GM12878 (cell line): ENCODE measurements around the gene AHNAK2.

Experiments
- HDAC2 ChIP-seq: fragments of 200-600 bp; sonication (generic); IDR thresholded peaks from 2 replicates; pipeline ENCODE4 v1.6.1; 2017
- MTA3 ChIP-seq: IDR thresholded peaks from 2 replicates; pipeline ENCODE4 v1.6.1; 2012; ENCODE audit warnings: low read length, inconsistent platforms, borderline replicate concordance
- PAX5 ChIP-seq: IDR thresholded peaks from 2 replicates; pipeline ENCODE4 v1.6.1; 2011; ENCODE audit warnings: low read depth, low read length, borderline replicate concordance

GRCh38 chr14:104954746-104955395, 23.3 kb downstream of the AHNAK2 start:
- TF ChIP-seq PAX5: no peak
- no peak for TF ChIP-seq MTA3
- no peak for TF ChIP-seq HDAC2
